ENCODE data around the gene CHM. TPM values are rescaled to one million over a fixed set of nuclear protein-coding genes. Genes with fewer than 3 reads are reported as not detected.

Gene CHM
- total RNA-seq, 1 donor from 2014 or later: 33.8 TPM

DNA sequence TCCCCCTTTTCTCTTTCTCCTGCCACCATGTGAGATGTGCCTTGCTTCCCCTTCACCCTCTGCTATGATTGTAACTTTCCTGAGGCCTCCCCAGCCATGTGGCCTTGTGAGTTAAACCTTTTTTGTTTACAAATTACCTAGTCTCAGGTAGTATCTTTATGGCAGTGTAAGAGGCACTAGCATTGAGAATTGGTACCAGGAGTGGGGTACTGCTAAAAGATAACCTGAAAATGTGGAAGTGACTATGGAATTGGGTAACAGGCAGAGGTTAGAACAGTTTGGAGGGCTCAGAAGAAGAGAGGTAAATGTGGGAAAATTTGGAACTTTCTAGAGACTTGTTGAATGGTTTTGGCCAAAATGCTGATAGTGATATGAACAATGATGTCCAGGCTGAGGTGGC is 182.0 kb downstream of the CHM start:
- peaks cover 18% of the 10 kb centered on the region for H3K9me3 Mint-ChIP-seq
- no peak for TF ChIP-seq CTCF (conservative IDR thresholded peaks at IDR 0.05)
- H3K4me1 Mint-ChIP-seq: no peaks in the 10 kb centered on the region
- H3K4me3 Mint-ChIP-seq: no peak overlapping the region
- no peaks in the 10 kb centered on the region for H3K27me3 Mint-ChIP-seq (ENCODE audit: low read depth)
- DNase-seq (ENCODE audit: low read depth, low spot score): no peak
- H3K27ac Mint-ChIP-seq (ENCODE audit: unreplicated experiment): no peak overlapping the region
- peaks cover 48% of the 10 kb centered on the region for H3K36me3 Mint-ChIP-seq (ENCODE audit: low read depth)

- H3K4me3 Mint-ChIP-seq: no peak overlapping the region
- no peak for DNase-seq (ENCODE audit: low read depth, low spot score)
- no peak for TF ChIP-seq CTCF (conservative IDR thresholded peaks at IDR 0.05)
- no peaks in the 10 kb centered on the region for H3K27me3 Mint-ChIP-seq (ENCODE audit: low read depth)
- no peaks in the 10 kb centered on the region for H3K4me1 Mint-ChIP-seq
- peaks cover 3% of the 10 kb centered on the region for H3K9me3 Mint-ChIP-seq
- H3K27ac Mint-ChIP-seq (ENCODE audit: unreplicated experiment): no peak overlapping the region
- peaks cover 2% of the 10 kb centered on the region for H3K36me3 Mint-ChIP-seq (ENCODE audit: low read depth)
These were observed 187.9 kb downstream of the CHM start for GRCh38 chrX:85859426-85859825.

DNA sequence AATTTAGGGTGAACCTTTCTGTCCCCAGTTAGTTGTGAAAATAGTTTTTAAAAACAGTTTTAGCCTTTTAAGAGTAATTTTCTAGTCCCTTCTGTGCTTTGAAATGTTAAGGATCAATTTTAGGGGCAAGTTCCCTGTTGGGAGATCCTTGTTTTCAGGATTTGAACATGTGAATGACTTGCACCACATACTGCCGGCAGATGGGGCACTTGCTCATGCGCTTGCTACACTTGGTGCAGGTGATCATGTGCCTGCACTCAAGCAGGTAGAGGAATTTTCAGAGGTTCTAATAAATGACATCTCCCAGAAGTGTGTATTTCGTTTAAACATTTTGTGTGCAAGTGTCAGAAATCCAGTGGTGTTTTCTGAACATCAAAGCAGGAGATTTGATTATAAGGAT is 195.9 kb downstream of the CHM start:
- Mint-ChIP-seq H3K9me3 (peaks cover 3% of the 10 kb centered on the region), H3K36me3 (ENCODE audit: low read depth) (no peaks in the 10 kb centered on the region), H3K27ac (ENCODE audit: unreplicated experiment) (no peak overlapping the region), H3K27me3 (ENCODE audit: low read depth) (peaks cover 2% of the 10 kb centered on the region), H3K4me3 (no peak overlapping the region), H3K4me1 (no peaks in the 10 kb centered on the region)
- no peak for DNase-seq (ENCODE audit: low read depth, low spot score)
- peak; percentile 69 for TF ChIP-seq CTCF (conservative IDR thresholded peaks at IDR 0.05)

GRCh38 chrX:85836868-85837267 is 210.5 kb downstream of the CHM start:
- H3K36me3 Mint-ChIP-seq (ENCODE audit: low read depth): no peaks in the 10 kb centered on the region
- H3K9me3 Mint-ChIP-seq: peaks cover 6% of the 10 kb centered on the region
- H3K27me3 Mint-ChIP-seq (ENCODE audit: low read depth): no peaks in the 10 kb centered on the region
- no peak overlapping the region for H3K4me3 Mint-ChIP-seq
- DNase-seq (ENCODE audit: low read depth, low spot score): no peak
- no peaks in the 10 kb centered on the region for H3K4me1 Mint-ChIP-seq
- no peak overlapping the region for H3K27ac Mint-ChIP-seq (ENCODE audit: unreplicated experiment)
- TF ChIP-seq CTCF (conservative IDR thresholded peaks at IDR 0.05): no peak

- Mint-ChIP-seq H3K36me3 (ENCODE audit: low read depth) (no peaks in the 10 kb centered on the region), H3K27me3 (ENCODE audit: low read depth) (no peaks in the 10 kb centered on the region), H3K9me3 (peaks cover 13% of the 10 kb centered on the region), H3K4me1 (no peaks in the 10 kb centered on the region), H3K27ac (ENCODE audit: unreplicated experiment) (no peak overlapping the region), H3K4me3 (no peak overlapping the region)
- TF ChIP-seq CTCF (conservative IDR thresholded peaks at IDR 0.05): no peak
- no peak for DNase-seq (ENCODE audit: low read depth, low spot score)
These were observed 218.6 kb downstream of the CHM start for GRCh38 chrX:85828771-85829170.
